Loucy (cell line): Measurements from ENCODE around the gene CD226.

Experiments used
- EZH2phosphoT487 ChIP-seq: fragments of 200-600 bp; IDR thresholded peaks from 2 replicates; pipeline ENCODE4 v1.6.1; 2018; ENCODE audit warnings: antibody characterized with exemption, mild to moderate bottlenecking, moderate library complexity, borderline replicate concordance
- TF ChIP-seq, protein P1 (sequence below): fragments of 200-600 bp; sonication (generic); conservative IDR thresholded peaks from 2 replicates; pipeline ENCODE4 v1.5.1; 2014; ENCODE audit warnings: mild to moderate bottlenecking, antibody characterized with exemption, low read length

DNA sequence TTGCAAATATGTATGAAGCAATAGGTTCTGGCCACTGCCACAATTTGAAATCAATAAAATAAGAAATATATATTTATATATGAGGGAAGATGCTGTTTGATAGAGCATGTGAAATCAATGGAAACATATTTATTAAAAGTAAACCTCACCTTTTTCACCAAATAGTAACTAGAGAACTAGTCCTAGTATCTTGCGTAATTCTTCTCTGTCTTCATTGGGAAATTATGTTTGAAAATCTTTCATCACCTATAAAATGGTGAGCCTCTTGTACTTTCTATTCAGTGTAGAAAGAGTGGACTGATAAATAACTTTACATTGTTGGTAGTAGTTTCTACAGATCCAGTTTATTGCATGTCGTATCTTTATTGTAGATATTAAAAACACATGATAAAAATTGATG is 103.0 kb downstream of the CD226 start:
- TF ChIP-seq, protein P1, sequence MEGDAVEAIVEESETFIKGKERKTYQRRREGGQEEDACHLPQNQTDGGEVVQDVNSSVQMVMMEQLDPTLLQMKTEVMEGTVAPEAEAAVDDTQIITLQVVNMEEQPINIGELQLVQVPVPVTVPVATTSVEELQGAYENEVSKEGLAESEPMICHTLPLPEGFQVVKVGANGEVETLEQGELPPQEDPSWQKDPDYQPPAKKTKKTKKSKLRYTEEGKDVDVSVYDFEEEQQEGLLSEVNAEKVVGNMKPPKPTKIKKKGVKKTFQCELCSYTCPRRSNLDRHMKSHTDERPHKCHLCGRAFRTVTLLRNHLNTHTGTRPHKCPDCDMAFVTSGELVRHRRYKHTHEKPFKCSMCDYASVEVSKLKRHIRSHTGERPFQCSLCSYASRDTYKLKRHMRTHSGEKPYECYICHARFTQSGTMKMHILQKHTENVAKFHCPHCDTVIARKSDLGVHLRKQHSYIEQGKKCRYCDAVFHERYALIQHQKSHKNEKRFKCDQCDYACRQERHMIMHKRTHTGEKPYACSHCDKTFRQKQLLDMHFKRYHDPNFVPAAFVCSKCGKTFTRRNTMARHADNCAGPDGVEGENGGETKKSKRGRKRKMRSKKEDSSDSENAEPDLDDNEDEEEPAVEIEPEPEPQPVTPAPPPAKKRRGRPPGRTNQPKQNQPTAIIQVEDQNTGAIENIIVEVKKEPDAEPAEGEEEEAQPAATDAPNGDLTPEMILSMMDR, result no peak
- no peak for TF ChIP-seq EZH2phosphoT487
